Hematopoietic multipotent progenitor cell treated with erythropoietin and hydrocortisone succinate and interleukin-3 and kit ligand, for 4 days (in vitro differentiated cells): ENCODE results near the gene YJEFN3.

ENCODE experiments used
- DNase-seq: peaks from one replicate; pipeline ENCODE4 v3.0.0-alpha.2; 2015

YJEFN3 gene

GRCh38 chr19:19498255-19498991 lies 30.3 kb upstream of the YJEFN3 start:
- no peak for DNase-seq

GRCh38 chr19:19499272-19499995 lies 29.3 kb upstream of the YJEFN3 start:
- DNase-seq = no peak

- DNase-seq = no peak
These were observed 27.6 kb upstream of the YJEFN3 start for GRCh38 chr19:19500975-19501644.

- no peak for DNase-seq
These were observed 26.9 kb upstream of the YJEFN3 start for GRCh38 chr19:19501798-19502197.

GRCh38 chr19:19502281-19502680 lies 26.4 kb upstream of the YJEFN3 start:
- no peak for DNase-seq

- DNase-seq = no peak
These were observed 25.7 kb upstream of the YJEFN3 start for GRCh38 chr19:19502808-19503602.

- no peak for DNase-seq
These were observed 23.7 kb upstream of the YJEFN3 start for GRCh38 chr19:19504754-19505668.

GRCh38 chr19:19505669-19506326 lies 22.9 kb upstream of the YJEFN3 start:
- no peak for DNase-seq

- DNase-seq = no peak
These were observed 22.1 kb upstream of the YJEFN3 start for GRCh38 chr19:19506592-19506991.

GRCh38 chr19:19507354-19507753 lies 21.4 kb upstream of the YJEFN3 start:
- no peak for DNase-seq

- DNase-seq = no peak
These were observed 20.5 kb upstream of the YJEFN3 start for GRCh38 chr19:19508217-19508616.

GRCh38 chr19:19510432-19510831 lies 18.3 kb upstream of the YJEFN3 start:
- DNase-seq = no peak

GRCh38 chr19:19513682-19514081 lies 15.0 kb upstream of the YJEFN3 start:
- DNase-seq = no peak

GRCh38 chr19:19514215-19514657 lies 14.5 kb upstream of the YJEFN3 start:
- DNase-seq = peak; percentile 46

GRCh38 chr19:19514881-19515641 lies 13.7 kb upstream of the YJEFN3 start, which contains the start of gene TSSK6:
Gene TSSK6, minus strand, starts transcription at chr19:19515548. Its CDS starts 121 bp downstream, at chr19:19515427.
- DNase-seq = no peak

GRCh38 chr19:19515642-19516519 lies 12.8 kb upstream of the YJEFN3 start, which contains the start of gene NDUFA13:
Gene NDUFA13, plus strand, starts transcription at chr19:19516225. Its CDS starts 14 bp downstream, at chr19:19516239.
- DNase-seq = peak; percentile 96

- DNase-seq = no peak
These were observed 11.5 kb upstream of the YJEFN3 start for GRCh38 chr19:19517235-19517619.

GRCh38 chr19:19520989-19521388 lies 7.7 kb upstream of the YJEFN3 start:
- no peak for DNase-seq

- DNase-seq = no peak
These were observed 5.5 kb upstream of the YJEFN3 start for GRCh38 chr19:19523177-19523576.
